DND-41 (cell line): ENCODE results near the gene GLB1L3.

ENCODE experiments used
- ATAC-seq: fragments of 200-7000 bp; cut with Tn5 transposase; 3 replicates; pipeline ENCODE4 v1.9.1; 2021; ENCODE audit warnings: low read depth; ENCODE audit not compliant: insufficient read depth
- DNase-seq: peaks from one replicate; pipeline ENCODE4 v3.0.0-alpha.2; 2020
- H2AFZ ChIP-seq: 2 replicates; pipeline ENCODE4 v1.6.0; 2012; ENCODE audit warnings: low read depth, low read length
- H3K27ac ChIP-seq: 2 replicates; pipeline ENCODE4 v1.5.1; 2012; ENCODE audit warnings: low read length, inconsistent platforms
- H3K27me3 ChIP-seq: fragments of 200-600 bp; sonication (generic); 2 replicates; pipeline ENCODE4 v1.6.0; 2012; ENCODE audit warnings: low read length, mild to moderate bottlenecking, inconsistent platforms; ENCODE audit not compliant: insufficient read depth, poor library complexity
- H3K36me3 ChIP-seq: 2 replicates; pipeline ENCODE4 v1.5.1; 2012; ENCODE audit warnings: low read length, inconsistent platforms; ENCODE audit not compliant: insufficient read depth
- H3K4me1 ChIP-seq: 2 replicates; pipeline ENCODE4 v1.5.1; 2012; ENCODE audit warnings: mild to moderate bottlenecking, low read length; ENCODE audit not compliant: insufficient read depth
- H3K4me2 ChIP-seq: 2 replicates; pipeline ENCODE4 v1.6.0; 2012; ENCODE audit warnings: mild to moderate bottlenecking, moderate library complexity, low read length, inconsistent platforms; ENCODE audit not compliant: insufficient read depth
- H3K4me3 ChIP-seq, 2 experiments: fragments of 200-600 bp in 1 of 2; shearing (Covaris generic) in 1 of 2; 2 replicates each; pipeline ENCODE4 v1.5.1; 2012 to 2016; ENCODE audit warnings: inconsistent platforms in 2 of 2, low read length in 2 of 2, mild to moderate bottlenecking in 2 of 2, low read depth in 1 of 2, moderate library complexity in 1 of 2
- H3K79me2 ChIP-seq: 2 replicates; pipeline ENCODE4 v1.6.0; 2012; ENCODE audit warnings: low read length, inconsistent platforms; ENCODE audit not compliant: insufficient read depth
- H3K9ac ChIP-seq: 2 replicates; pipeline ENCODE4 v1.6.0; 2012; ENCODE audit warnings: low read depth, mild to moderate bottlenecking, inconsistent platforms, low read length, moderate library complexity
- H3K9me3 ChIP-seq: 2 replicates; pipeline ENCODE4 v1.5.1; 2012; ENCODE audit warnings: low read length, moderate library complexity, mild to moderate bottlenecking, inconsistent platforms; ENCODE audit not compliant: insufficient read depth, severe bottlenecking
- H4K20me1 ChIP-seq: 2 replicates; pipeline ENCODE4 v1.6.0; 2012; ENCODE audit warnings: low read length; ENCODE audit not compliant: insufficient read depth
- EZH2 ChIP-seq: IDR thresholded peaks from 3 replicates; pipeline ENCODE4 v1.6.1; 2012; ENCODE audit warnings: borderline replicate concordance, low read depth, mild to moderate bottlenecking, moderate library complexity, low read length, inconsistent platforms; ENCODE audit not compliant: severe bottlenecking
- TF ChIP-seq, protein P1 (sequence below): IDR thresholded peaks from 2 replicates; pipeline ENCODE4 v1.5.1; 2012; ENCODE audit warnings: borderline replicate concordance, low read length, moderate library complexity, mild to moderate bottlenecking; ENCODE audit not compliant: poor library complexity, severe bottlenecking; ENCODE audit errors: extremely low read depth

The GLB1L3 gene

DNA sequence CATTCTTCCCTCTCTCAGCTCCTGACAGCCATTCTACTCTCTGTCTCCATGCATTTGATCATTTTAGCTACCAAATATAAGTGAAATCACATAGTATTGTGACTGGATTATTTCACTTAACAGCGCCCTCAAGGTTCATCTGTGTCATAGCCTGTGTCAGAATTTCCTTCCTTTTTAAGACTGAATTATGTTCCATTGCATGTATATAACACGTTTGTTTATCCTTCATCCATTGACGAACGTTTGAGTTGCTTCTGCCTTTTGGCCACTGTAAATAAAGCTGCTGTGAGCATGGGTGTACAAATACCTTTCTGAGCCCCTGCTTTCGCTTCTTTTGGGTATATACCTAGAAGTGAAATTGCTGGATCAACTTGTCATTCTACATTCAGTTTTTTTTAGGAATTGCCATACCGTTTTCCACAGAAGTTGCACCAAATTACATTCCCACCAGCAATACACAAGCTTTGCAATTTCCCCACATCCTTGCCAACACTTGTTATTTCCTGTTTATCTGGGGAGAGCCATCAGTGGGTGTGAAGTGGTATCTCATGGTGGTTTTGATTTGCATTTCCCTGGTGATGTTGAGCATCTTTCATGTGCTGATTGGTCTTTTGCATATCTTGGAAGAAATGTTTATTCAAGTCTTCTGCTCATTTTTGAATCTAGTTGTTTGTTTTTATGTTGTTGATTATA, 73.1 kb downstream of the GLB1L3 start:
- H4K20me1 ChIP-seq = no peaks in the 10 kb centered on the region
- H3K4me2 ChIP-seq = no peak overlapping the region
- no peak overlapping the region for H3K4me3 ChIP-seq
- DNase-seq (no peak), ATAC-seq (peak; percentile 59)
- no peaks in the 10 kb centered on the region for H3K27me3 ChIP-seq
- H3K9ac ChIP-seq = no peak overlapping the region
- peaks cover 12% of the 10 kb centered on the region for H3K4me1 ChIP-seq
- no peaks in the 10 kb centered on the region for H3K9me3 ChIP-seq
- H3K27ac ChIP-seq = no peak overlapping the region
- TF ChIP-seq, protein P1, sequence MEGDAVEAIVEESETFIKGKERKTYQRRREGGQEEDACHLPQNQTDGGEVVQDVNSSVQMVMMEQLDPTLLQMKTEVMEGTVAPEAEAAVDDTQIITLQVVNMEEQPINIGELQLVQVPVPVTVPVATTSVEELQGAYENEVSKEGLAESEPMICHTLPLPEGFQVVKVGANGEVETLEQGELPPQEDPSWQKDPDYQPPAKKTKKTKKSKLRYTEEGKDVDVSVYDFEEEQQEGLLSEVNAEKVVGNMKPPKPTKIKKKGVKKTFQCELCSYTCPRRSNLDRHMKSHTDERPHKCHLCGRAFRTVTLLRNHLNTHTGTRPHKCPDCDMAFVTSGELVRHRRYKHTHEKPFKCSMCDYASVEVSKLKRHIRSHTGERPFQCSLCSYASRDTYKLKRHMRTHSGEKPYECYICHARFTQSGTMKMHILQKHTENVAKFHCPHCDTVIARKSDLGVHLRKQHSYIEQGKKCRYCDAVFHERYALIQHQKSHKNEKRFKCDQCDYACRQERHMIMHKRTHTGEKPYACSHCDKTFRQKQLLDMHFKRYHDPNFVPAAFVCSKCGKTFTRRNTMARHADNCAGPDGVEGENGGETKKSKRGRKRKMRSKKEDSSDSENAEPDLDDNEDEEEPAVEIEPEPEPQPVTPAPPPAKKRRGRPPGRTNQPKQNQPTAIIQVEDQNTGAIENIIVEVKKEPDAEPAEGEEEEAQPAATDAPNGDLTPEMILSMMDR = no peak
- no peak for TF ChIP-seq EZH2
- H3K36me3 ChIP-seq = no peaks in the 10 kb centered on the region
- no peak overlapping the region for H2AFZ ChIP-seq
- H3K79me2 ChIP-seq = no peaks in the 10 kb centered on the region

DNA sequence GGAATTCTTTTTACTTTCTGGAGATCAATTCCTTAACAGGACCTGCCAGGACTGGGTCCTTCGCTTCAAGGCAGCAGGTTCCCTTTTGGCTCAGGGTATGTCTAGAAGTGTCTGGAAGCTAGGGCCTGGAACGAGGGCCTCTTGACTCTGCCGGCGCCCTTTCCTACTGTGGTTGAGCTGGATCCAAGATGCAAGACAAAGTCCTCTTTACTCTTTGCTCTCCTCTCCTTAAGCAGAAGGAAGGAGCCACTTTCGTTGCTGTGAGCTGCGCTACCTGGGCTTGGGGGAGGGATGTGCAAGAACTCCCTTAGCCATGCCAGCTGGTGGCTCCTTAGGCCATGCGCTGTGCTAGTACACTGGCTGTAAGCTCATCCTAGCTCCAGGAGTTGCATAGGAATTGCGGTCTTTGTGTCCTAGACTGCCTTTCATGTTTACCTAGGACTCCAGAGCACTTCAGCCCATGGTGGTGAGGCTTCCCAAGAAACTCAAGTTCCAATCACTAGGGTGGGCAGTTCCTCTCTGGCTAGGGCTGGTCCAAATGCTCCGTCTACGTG, 73.7 kb downstream of the GLB1L3 start:
- Histone ChIP-seq H3K4me3 (no peak overlapping the region), H2AFZ (no peak overlapping the region), H3K9me3 (no peaks in the 10 kb centered on the region), H3K79me2 (no peaks in the 10 kb centered on the region), H4K20me1 (no peaks in the 10 kb centered on the region), H3K27ac (peak overlapping the region; percentile 6; the same call in 1 of the 2 replicates), H3K4me2 (no peak overlapping the region), H3K4me1 (peaks cover 12% of the 10 kb centered on the region), H3K9ac (no peak overlapping the region), H3K27me3 (no peaks in the 10 kb centered on the region), H3K36me3 (no peaks in the 10 kb centered on the region)
- ATAC-seq (no peak), DNase-seq (no peak)
- TF ChIP-seq EZH2 = no peak
- TF ChIP-seq, protein P1 = no peak

GRCh38 chr11:134350381-134350780, 74.2 kb downstream of the GLB1L3 start:
- Histone ChIP-seq H3K9me3 (no peaks in the 10 kb centered on the region), H2AFZ (no peak overlapping the region), H3K27me3 (no peaks in the 10 kb centered on the region), H3K4me3 (no peak overlapping the region), H3K79me2 (no peaks in the 10 kb centered on the region), H3K36me3 (no peaks in the 10 kb centered on the region), H3K4me2 (no peak overlapping the region), H3K9ac (no peak overlapping the region), H3K27ac (peak overlapping the region; percentile 6; the same call in 1 of the 2 replicates), H3K4me1 (peaks cover 12% of the 10 kb centered on the region), H4K20me1 (no peaks in the 10 kb centered on the region)
- ATAC-seq (no peak), DNase-seq (no peak)
- TF ChIP-seq, protein P1 = no peak
- no peak for TF ChIP-seq EZH2
